ENCODE results near the gene GPBAR1.

- TF ChIP-seq, protein P1, sequence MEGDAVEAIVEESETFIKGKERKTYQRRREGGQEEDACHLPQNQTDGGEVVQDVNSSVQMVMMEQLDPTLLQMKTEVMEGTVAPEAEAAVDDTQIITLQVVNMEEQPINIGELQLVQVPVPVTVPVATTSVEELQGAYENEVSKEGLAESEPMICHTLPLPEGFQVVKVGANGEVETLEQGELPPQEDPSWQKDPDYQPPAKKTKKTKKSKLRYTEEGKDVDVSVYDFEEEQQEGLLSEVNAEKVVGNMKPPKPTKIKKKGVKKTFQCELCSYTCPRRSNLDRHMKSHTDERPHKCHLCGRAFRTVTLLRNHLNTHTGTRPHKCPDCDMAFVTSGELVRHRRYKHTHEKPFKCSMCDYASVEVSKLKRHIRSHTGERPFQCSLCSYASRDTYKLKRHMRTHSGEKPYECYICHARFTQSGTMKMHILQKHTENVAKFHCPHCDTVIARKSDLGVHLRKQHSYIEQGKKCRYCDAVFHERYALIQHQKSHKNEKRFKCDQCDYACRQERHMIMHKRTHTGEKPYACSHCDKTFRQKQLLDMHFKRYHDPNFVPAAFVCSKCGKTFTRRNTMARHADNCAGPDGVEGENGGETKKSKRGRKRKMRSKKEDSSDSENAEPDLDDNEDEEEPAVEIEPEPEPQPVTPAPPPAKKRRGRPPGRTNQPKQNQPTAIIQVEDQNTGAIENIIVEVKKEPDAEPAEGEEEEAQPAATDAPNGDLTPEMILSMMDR (IDR thresholded peaks at IDR 0.05; ENCODE audit: low read length): no peak
- no peak for TF ChIP-seq EZH2 (optimal IDR thresholded peaks at IDR 0.05; ENCODE audit: low read depth, low read length)
Observed at GRCh38 chr2:218234521-218234920, 26.3 kb upstream of the GPBAR1 start.
